ENCODE measurements around the gene PPP1R1A. TPM values are rescaled to one million over a fixed set of nuclear protein-coding genes. Genes with fewer than 3 reads are reported as not detected.

The PPP1R1A gene
- total RNA-seq, 1 donor from 2014 or later: 6.7 TPM

DNA sequence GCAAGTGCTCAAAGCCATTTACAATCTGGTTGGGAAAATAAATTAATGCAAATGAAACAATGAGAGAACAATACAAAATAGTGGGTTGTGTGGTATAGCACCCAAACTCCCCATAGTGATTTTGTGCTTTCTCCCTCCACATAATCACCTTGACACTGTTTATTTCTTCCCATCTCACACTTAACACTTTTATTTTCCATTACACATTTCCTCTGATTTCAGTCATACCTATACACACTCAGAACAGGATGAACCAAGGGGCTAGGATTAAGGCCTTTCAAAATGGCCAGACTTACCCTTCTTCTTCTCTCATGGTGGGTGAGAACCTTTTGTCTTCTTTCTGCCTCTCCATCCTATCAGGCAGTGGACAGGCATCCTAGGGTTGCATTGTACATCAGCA is 53.0 kb downstream of the PPP1R1A start:
- DNase-seq: no peak

DNA sequence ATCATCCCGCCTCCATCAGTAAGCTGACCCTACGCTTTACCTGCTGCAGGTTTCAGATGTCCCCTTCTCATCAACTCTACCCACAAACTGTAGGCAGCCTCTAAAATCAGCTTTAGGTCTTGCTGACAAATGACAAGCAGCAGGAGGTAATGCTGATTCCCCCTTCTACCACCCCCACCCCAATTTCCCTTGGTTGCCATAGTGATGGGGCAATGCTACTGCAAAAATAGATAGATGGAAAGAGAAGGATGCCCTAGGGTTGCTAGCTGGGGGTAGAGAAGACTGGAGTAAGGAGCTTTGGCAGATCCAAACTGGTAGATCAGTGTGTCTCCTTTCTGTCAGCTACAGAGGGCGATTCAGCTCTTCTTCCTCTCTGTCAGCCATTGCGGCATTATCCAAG is 58.9 kb downstream of the PPP1R1A start:
- DNase-seq: no peak

Other genes starting within 250 kb of the PPP1R1A start
- 0.16 TPM for gene GPR84, start 224.2 kb downstream of the PPP1R1A start, total RNA-seq
- gene ZNF385A, start 203.9 kb downstream of the PPP1R1A start, total RNA-seq: 1.1 TPM
- 5.1 TPM for gene ITGA5, start 169.4 kb downstream of the PPP1R1A start, total RNA-seq
- 1.9 TPM for gene GTSF1, start 115.1 kb downstream of the PPP1R1A start, total RNA-seq
- 8.1 TPM for gene NCKAP1L, start 90.9 kb downstream of the PPP1R1A start, total RNA-seq
- gene PDE1B, start 39.1 kb downstream of the PPP1R1A start, total RNA-seq: 6.6 TPM
- gene LACRT, start 46.2 kb upstream of the PPP1R1A start, total RNA-seq: not detected
- gene DCD, start 59.7 kb upstream of the PPP1R1A start, total RNA-seq: not detected